Stimulated activated CD4-positive, alpha-beta T cell treated with anti-CD3 and anti-CD28 coated beads, Interleukin-1b, Interleukin-23, amount 100 ng/mL, for 4 hours (primary cell): ENCODE measurements around the gene CALY.
A peak's percentile ranks its signal among the peaks of the same experiment; 100 is the strongest.

ENCODE experiments used
- DNase-seq, 2 donors: peaks; one replicate each; pipeline ENCODE4 v3.0.0-alpha.2; 2020; ENCODE audit warnings: low read depth in 2 of 2

CALY gene

DNA sequence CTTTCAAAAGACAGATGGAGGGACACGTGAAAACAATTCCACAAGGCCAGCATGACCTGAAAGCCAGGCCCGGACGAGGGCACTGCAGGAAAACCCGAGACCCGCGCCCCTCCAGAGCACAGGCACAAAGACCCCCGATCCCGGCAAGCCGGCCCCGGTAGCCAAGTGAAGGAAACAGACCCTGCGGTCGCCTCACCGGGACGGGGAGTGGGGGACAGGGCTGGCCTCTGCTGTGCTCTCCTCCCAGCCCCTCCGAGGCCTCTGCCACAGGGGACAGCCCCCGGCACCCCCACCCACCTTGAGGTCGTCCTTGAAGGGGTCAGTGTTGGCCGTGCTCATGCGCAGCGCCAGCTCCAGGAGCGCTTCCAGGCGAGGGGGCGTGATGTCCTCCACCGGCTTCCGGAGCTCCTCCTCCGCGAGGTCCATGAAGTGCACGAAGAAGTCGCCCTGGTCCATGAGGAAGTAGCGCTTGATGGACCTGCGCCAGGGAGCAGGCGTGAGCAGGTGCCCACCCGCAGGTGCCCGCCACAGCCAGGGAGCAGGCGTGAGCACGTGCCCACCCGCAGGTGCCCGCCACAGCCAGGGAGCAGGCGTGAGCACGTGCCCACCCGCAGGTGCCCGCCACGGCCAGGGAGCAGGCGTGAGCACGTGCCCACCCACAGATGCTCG is 48.7 kb downstream of the CALY start:
- DNase-seq = no peak

DNA sequence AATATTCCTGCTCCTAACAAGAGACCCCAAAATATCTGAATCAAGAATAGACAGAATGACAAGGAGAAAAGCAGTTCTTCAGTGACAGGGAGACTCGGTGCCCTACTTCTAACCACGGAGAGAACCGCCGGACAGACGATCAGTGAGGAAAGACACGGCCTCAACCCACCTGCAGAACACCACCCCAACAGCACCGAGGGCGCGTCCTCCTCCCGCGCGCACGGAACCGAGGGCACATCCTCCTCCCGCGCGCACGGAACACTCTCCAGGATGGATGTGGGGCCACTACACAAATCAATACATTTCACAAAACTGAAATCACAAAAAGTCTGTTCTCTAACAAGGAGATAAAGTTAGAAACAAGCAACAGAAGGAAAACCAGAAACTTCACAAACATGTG is 50.3 kb downstream of the CALY start:
- DNase-seq = no peak

DNA sequence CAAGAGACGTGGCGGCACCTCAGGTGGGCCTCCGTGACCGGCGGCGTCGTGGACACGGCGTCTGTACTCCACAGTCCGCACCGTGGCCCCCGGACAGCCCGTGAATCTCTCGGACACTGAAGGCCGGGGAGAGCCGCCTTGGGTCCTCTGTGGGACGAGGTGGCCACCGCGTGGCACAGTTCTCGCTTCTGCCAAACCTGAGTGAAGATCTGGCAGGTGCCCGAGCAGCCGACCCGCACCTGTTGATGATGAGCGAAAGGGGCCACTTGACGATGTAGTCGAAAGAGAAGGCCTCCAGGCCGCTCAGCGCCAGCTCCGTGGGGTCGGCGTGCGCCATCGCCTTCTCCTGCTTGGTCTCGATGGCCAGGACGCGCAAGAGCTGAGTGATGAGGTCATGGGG is 51.5 kb downstream of the CALY start:
- DNase-seq = no peak

DNA sequence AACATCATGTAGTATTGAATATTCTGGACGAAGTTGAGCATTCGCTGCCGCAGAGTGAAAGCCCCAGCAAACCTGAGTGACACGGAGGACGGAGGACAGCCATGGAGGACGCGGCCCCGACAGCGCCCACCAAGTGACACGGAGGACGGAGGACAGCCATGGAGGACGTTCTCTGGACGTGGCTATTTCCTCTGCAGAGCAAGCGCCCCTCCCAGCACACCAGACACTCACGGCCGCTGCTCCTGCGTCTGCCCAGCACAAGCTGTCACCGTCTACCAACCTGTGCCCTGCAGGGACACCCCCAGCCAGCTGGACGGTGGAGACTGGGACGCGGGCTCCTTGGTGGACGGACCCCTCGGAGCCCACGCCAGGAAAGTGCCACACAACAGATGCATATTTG is 52.8 kb downstream of the CALY start:
- DNase-seq = no peak

DNA sequence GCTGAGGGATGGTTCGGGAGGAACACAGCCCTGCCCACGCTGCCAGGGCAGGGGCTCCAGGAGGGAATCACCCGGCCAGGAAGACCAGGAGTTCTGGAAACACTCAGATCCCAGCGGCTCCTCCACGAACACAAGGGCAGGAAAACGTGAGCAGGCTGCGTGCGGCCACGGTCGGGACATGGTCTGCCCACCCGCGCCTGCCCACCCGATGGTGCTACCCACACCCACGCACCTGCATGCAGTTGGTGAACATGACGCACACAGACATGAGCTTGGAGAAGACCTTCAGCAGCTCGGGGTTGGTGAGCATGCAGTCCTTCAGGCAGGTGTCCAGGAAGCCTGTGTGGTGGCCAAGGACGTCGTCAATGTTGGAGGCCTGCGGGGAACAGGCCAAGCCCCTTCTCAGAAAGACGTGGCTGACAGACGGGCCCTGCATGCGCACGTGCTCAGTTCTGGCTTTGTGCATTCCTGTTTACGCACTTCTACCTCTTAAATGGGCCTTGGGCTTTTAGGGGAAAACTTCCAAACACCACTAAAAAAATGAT is 53.8 kb downstream of the CALY start:
- DNase-seq = no peak

DNA sequence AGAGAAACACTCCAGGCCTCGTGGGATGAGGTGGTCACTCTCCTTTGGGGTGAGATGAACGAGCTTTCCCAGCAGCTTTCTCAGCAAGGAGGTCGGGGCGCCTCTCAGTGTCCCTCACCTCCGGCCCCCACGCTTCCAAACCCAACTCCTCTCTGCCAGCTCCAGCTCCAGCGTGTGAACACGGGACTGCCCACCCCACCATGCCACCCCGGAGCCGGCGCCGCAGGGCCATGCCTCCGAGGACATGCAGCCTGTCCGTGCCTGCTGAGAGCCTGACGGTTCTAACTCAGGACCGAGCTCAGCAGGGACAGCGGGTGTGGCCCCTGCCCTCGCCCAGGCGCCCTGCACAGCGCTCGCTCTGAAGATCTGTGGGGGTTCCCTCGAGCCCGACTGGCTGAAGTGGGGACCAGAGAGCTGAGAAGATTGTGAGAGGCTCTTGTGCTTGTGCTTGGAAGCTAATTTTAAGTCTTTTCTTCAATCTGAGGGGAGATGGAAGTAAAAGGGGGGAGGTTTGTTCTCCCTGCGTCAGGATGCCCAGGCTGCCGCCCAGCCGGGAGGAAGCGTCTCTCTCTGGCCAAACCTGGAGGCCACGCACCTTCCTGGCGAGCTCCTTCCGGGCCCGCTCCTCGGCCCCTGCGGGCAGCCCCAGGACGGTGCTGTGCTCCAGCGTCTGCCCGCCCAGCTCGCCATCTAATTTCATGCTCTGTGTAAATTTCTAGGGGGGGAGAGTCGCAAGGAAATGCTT is 54.9 kb downstream of the CALY start:
- DNase-seq = no peak

DNA sequence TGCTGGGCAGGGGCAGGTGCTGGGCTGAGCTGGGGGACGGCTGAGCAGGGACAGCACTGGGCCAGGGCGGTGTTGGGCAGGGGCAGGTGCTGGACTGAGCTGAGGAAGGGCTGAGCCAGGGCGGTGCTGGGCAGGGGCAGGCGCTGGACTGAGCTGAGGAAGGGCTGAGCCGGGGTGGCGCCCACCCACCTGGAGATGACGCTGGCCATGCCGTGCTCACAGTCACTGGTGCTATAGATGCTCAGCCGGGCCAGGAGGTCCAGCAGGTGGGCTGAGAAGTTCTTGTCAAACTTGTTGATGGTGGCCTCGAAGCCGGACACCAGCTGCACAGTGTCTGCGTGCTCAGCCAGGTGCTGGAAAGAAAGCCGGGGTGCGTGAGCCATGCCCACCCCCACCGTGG is 55.6 kb downstream of the CALY start:
- DNase-seq = no peak

DNA sequence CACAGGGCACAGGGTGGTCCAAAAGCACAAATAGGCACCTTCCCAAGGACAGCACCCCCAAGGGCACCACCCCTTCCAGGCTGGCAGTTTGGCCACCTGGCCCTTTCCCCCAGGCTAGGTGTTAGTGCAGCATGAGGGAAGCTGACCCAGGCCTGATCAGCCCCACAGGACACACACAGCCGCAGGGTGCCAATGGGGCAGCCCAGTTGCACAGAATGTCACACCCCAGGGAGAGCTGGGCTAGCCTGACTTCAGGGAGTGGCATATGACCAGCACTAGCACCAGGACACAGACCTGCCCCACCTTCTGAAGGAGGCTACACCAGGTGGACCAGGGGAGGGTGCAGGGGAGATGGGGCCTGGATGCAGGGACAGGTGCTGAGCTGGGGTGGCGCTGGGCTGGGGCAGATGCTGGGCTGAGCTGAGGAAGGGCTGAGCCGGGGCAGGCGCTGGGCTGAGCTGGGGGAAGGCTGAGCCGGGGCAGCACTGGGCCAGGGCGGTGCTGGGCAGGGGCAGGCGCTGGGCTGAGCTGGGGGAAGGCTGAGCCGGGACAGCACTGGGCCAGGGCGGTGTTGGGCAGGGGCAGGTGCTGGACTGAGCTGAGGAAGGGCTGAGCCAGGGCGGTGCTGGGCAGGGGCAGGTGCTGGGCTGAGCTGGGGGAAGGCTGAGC is 56.2 kb downstream of the CALY start:
- no peak for DNase-seq

DNA sequence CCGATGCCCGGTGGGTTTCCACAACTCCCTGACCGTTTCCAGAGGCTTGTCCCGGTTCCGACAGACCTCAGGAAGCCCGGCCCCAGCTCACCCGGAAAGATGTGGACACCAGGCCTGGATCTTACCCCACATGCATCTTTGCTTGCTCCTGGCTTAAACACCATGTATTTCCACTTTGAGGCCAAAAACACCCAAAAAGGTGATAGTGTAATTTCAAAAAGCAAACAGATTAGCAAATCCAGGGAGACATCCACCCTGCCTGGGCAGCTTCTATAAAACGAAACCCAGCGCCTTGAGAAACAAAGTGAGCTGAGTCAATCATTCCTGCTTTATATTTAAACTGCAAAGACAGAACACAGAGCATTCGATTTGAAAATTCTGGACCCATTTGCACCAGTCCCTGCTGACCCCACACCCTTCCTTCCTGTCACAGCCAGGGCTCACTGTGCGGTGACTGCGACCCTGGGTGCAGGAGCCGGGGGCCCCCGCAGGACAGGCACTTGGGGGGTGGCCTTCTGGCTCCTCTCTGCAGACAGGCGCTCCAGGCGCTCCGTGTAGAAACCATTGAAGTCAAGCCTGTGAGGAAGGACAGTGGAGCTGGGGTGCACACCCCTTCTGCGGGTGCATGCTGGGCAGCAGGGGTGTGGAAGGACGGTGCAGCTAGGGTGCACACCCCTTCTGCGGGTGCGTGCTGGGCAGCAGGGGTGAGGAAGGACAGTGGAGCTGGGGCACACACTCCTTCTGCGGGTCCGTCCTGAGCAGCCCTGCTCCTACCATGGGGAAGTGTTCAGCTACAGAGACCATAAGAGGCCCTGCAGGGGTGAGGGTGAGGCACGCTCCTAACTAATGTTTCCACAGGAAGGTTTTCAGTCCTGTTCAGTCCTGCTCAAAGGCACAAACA is 57.1 kb downstream of the CALY start:
- no peak for DNase-seq

DNA sequence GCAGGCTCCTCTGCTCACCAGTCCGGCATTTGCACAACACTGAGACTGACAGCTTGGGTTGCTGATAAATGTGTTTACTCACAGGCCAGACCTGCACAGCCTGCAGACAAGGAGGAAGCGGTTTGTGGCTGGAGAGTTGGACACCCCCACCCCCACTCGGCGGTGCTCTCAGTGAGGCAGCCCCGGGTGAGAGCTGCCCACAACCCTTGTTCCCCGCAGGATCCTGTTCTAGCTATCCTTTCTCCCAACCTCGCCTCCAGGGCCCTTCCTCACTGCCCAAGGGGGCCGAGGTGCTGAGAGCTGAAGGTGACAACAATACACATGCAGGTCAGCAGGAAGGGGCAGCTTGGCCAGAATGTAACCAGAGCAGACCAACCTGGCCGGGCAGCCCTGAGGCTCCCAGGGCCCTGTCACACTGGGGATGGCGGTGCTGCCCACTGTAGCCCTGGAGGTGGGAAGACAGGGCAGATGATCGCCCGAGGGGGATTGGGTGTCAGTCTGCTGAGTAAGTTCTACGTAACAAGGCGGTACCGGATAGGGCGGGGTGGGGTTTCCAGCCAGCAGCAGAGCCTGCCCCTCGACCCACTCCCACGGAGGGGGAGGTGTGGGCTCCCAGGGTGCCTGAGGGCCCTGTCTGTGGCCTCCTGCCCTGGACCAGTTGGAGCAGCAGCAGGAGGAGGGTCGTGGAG is 58.0 kb downstream of the CALY start:
- DNase-seq = no peak

DNA sequence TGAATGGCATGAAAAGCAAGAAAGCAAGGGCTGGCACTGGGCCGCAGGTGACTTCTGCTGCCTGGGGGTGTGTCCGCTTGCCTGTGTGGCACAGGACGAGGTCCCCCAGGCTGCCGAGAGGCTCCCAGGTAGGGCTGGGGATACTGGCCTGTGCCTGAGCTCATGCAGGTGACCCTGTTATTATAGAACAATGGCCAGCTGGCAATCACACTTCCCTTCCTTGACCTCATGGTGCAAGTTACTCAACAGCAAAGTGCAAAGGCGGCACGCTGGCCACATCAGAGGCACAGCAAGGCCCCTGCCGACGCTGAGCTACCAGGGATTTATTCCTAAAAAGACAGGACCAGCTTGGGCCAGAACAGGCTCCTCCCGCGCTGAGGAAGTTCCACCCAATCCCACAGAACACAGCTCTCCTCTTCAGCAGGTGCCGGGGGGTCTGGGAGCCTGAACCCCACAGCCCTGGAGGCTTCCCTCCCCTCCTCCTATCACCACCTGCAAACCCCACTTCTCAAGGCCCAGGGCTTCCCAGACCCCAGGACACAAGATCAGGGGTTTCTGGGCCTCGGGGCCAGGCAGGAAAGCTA is 58.6 kb downstream of the CALY start:
- DNase-seq = no peak

DNA sequence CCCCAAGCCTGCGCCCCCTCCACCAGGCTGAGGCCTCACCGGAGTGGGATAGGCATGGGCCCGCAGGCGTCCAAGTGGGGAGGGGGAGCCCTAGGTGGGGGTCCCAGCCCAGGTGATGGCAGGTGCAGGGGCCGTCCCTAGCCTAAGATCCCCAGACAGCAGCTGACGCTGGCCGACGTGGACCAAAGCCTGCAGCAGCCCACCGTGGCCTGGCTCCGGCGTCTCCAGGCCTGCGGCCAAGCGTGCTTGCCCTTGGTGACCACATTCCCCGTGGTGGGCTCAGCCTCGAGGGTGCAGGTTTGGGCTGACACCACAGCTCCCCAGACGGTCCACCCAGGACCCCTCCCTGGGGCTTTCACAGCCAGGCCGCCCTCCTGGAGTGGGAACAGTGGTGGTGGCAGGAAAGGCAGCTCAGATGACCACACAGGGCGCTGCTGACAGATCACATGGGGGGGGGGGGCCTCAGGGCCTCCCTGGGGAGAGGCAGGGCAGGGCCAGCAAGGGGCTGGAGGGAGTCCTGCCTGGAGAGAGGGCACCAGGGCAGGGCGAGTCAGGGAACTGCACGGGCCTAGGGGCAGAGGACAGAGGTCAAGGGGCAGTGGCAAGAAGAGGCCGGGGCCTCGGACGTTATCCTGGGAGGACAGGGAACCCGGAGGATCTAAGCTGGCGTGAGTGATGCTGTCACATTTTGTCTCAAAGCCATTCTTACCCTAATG is 59.3 kb downstream of the CALY start:
- no peak for DNase-seq

DNA sequence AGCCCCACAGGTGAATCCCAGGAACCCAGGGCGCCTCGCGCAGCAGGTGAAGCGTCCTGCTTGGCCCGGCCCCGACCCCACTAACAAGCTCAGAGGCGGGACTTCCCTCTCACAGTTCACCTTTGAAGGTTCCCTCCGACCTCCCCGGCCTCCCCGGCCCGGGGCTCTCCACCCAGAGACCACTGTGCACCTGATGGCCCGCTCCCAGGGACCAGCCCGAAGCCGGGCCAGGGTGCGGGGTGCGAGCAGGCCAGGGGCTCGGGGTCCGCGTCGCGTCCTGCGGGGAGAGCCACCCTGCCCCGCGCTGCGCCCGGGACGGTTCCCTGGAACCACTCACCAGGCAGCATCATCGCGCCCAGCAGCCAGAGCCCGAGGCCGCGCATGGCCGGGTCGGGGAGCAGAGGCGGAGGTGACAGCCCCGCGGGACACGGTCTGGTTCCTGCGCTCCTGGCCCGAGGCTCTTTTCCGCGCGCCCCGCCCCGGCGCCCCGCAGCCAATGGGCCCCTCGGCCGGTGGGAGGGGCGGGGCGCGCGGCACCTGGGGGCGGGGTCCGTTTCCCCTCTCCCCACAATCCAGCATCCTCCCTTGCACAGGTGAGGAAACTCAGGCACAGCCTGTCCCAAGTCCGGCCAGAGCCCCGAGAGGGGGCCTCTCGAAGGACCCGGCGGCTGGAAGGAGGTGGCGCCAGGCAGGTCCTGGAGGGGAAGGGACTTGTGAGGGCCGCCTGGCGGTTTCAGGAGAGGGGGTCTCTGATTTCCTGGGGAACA is 60.1 kb downstream of the CALY start, which contains the start of gene ADAM8:
Gene ADAM8 (minus strand): TSS at position 434 of the 767 bp plus-strand sequence. CDS start 51 bp downstream, at position 383.
- DNase-seq = peak; percentile 54 to 71

DNA sequence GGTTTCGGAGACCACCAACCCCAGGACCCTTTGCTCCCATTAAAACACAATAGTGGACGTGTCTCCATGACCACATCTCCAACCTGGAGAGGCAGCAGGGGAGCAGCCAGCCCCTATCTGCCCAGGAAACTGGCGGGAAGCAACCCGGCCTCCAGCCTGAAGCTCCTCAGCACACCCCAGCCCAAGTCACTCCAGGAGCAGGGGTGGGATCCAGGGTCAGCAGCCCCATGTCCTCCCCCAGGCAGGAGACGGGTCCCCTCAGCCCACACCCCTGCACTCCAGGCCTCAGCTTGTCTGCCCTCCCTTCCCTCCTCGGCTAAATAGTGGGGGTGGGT is 60.6 kb downstream of the CALY start:
- no peak for DNase-seq

DNA sequence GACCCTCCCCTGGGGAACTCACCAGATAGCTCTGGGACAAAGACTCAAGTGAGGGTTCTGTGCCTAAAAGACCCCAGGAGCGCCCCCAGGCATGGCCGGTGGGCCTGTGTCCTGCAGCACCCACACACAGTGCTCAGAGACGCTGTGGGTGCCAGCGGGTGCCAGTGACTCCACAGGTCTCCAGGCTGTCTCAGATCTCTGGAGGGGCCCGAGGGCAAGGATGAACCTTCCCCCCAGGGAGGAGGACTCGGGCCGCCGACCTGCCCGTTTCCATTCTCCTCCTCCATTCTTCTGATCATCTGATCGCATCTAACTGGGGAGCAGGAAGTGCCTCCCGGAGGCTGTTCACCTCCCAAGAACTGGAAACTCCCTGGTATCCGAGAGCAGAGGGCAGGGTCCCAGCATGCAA is 61.0 kb downstream of the CALY start:
- peak in 1 of 2 donors; percentile 31 for DNase-seq

DNA sequence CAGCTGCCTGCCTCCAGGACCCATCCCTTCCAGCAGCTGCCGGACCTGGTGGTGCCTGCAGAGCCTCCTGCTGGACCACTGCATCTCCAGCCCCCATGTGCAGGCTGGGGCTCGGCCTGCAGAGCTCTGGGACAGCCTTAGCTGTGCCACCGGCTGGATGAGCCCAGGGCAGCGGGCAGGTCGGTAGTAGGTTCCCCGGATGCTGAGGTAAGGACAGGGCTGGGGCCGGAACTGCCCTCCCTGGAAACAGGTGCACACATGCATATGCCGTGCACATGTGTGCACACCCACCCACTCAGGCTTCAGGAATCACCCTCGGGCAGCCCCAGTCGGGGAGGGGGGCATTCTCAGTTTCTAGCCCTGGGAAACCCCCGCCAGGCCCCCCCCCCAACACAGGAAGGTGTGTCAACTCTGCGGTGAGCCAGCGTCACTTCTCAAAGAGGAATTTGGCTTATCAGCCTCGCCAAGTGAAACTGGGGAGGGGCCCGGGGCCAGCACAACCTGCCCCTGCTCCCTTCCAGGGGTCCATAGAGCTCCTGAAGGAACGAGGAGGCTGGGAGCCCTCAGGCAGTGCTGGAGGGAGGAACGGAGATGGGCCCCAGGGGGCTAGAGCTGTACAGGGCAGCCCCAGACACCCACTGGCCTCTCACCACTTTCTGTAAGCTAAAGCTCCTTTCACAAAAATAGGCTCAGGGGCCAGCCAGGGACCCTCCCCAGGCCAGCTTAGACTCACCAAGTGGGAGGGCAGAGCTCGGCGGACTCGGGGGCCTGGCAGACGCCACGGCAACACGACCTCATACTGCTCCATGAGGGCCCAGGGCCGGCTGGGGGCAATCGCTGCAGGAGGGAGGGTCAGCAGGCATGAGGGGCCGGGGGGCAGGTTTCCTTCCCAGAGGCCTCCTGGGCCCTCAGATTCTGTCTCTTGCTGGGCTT is 61.7 kb downstream of the CALY start:
- peak; percentile 72 to 73 for DNase-seq
